ENCODE measurements around the gene CHSY1.

DNA sequence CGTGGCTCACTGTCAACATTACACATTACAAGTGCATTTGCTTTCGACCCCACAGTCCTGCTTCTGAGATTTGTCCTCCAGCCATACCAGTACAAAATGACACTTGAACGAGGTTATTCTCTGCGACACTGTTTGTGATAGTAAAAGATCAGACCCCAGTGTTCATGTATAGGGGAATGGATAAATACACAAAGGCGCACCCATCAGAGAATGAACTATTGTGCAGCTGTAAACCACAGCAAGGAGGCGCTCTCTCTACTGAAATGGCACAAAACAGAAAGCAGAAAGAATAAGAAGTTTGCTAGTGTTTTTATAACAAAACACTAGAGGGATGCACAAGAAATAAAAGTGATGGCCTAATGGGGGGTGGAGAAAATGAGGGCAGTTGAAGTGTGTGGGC, 4.9 kb upstream of the CHSY1 start:
- no peak for TF ChIP-seq GATA3 (IDR thresholded peaks at IDR 0.05; ENCODE audit: low read depth, low read length)
- no peak for TF ChIP-seq GATA2 (IDR thresholded peaks at IDR 0.05; ENCODE audit: low read depth, low read length)

Measured in SH-SY5Y (cell line).